WI38 (cell line): ENCODE measurements around the gene HIC2.
"Not testable (repeated sequence)": the region's sequence is repeated elsewhere in the genome, so short reads cannot be mapped to it uniquely, and the experiment has no call there.

Experiments used
- H3K4me3 ChIP-seq: 2 replicates; pipeline ENCODE4 v1.5.1; 2011; ENCODE audit warnings: low read depth, mild to moderate bottlenecking, control low read depth, low read length
- CTCF ChIP-seq: IDR thresholded peaks from 2 replicates; pipeline ENCODE4 v1.5.1; 2012; ENCODE audit warnings: low read depth, mild to moderate bottlenecking, control low read depth, low read length

The HIC2 gene

GRCh38 chr22:21450320-21450831 is 33.2 kb downstream of the HIC2 start:
- TF ChIP-seq CTCF: no peak
- H3K4me3 ChIP-seq: no peak overlapping the region

- TF ChIP-seq CTCF: no peak
- H3K4me3 ChIP-seq: no peak overlapping the region
Measured at GRCh38 chr22:21450858-21451353, 33.7 kb downstream of the HIC2 start.

GRCh38 chr22:21451545-21452520 is 34.7 kb downstream of the HIC2 start:
- TF ChIP-seq CTCF: no peak
- no peak overlapping the region for H3K4me3 ChIP-seq

- not testable (repeated sequence) for H3K4me3 ChIP-seq
Measured at GRCh38 chr22:21452666-21453065, 35.5 kb downstream of the HIC2 start.

- H3K4me3 ChIP-seq: not testable (repeated sequence)
Measured at GRCh38 chr22:21454998-21455333, 37.8 kb downstream of the HIC2 start.

GRCh38 chr22:21455334-21456089 is 38.3 kb downstream of the HIC2 start:
- no peak for TF ChIP-seq CTCF

GRCh38 chr22:21457023-21457787 is 40.0 kb downstream of the HIC2 start:
- no peak overlapping the region for H3K4me3 ChIP-seq
- no peak for TF ChIP-seq CTCF

More at GRCh38 chr22:21455334-21456089, 38.3 kb downstream of the HIC2 start:
- H3K4me3 ChIP-seq: no peak overlapping the region

GRCh38 chr22:21462672-21463071 is 45.5 kb downstream of the HIC2 start:
- not testable (repeated sequence) for H3K4me3 ChIP-seq

GRCh38 chr22:21467337-21468193 is 50.4 kb downstream of the HIC2 start, which contains the start of gene TMEM191C:
Gene TMEM191C, plus strand, starts transcription at chr22:21467387. Its CDS starts 73 bp downstream, at chr22:21467460.
- H3K4me3 ChIP-seq: peak within 1 kb of the TSS; percentile 51

- H3K4me3 ChIP-seq: peak overlapping the region; percentile 51
Measured at GRCh38 chr22:21468194-21469096, 51.3 kb downstream of the HIC2 start.
